HG02763 (cell line): ENCODE measurements around the gene C7orf57.

Experiments used
- ATAC-seq: cut with Tn5 transposase; IDR thresholded peaks from one replicate; pipeline ENCODE4 v1.9.1; 2021; ENCODE audit warnings: mild to moderate bottlenecking, moderate library complexity; ENCODE audit not compliant: unreplicated experiment

C7orf57 gene

DNA sequence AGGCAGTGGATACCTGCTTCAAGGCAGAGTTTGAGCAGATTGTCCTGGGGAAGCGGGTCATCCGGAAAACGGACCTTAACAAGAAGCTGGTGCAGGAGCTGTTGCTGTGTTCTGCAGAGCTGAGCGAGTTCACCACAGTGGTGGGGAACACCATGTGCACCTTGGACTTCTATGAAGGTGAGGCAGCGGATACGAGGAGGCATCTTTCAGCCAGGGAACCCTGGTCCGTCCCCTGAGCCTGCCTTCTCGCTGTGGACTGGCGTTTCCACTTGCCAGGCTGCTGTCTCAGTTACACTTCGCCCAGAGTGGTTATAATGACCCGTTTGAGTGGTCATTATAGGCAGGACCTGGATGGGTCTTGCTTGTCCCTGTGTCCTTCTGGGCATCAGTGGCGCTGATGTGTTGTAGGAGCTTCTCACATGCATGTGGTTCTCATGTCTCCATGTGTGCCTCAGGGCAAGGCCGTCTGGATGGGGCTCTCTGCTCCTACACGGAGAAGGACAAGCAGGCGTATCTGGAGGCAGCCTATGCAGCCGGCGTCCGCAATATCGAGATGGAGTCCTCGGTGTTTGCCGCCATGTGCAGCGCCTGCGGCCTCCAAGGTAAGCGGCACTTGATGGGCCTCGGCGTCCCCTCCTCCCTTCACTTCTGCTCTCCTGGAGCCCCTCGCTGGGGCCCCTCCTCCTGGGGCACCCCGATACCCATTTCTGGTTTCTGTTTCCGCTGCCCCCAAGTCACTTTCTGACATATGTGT lies 71.7 kb downstream of the C7orf57 start:
- ATAC-seq = no peak

DNA sequence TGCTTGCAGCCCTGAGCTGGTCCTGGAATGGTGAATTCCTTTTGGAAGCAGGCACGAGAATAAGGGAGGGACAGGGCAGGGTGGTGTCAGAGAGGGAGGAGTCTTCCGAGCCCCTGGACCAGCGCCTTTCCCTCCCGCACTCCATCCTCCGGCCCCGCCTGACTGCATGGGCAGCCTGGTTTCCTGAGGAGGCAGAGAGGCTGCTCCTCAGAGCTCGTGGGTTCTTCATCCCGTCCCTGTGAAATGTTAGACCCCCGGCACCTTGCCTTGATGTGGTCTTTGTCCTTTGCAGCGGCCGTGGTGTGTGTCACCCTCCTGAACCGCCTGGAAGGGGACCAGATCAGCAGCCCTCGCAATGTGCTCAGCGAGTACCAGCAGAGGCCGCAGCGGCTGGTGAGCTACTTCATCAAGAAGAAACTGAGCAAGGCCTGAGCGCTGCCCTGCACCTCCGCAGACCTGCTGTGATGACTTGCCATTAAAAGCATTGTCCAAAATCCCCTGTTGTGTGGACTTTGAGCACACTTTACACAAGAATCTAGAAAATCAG lies 72.7 kb downstream of the C7orf57 start:
- no peak for ATAC-seq

DNA sequence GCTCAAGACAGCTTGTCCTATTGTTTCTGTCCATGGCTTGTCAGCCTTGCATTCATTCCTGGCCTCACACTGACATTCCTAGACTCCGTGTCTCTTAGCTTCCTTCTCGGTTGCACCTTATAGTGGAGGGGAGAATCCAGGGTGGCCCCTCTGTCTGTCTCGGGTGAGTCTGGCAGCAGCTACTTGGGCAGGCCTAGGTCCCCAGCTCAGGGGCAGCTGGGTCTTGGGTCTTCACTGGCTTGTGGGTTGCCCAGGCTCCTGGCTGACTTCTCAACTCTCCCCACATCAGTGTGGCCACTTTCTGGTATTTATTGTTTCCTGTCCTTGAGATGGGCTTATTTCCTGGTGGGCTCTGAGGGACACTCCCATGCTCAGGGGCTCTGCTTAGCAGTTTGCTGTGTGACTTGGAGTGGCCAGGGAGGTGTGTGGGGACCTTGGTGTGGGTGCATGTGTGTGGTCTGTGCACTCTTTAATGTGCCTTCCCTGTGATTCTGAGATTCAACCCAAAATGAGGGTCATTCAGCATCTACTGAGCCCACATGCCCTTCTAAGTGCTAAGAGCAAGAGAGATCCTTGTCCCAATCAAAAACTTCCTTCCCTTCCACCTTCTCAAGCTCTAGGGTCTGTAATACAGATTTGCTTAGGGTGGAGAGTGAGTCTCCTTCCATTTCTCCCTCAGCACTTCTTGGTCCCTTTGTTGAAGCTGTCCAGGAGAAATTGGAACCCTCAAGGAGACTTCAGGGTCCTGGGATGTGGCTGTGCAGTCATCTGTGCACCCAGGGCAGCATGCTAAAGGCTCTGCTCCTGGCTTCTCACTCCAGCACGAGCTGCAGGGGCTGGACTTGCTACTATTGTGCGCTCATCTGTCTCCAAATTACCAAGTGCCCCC lies 73.9 kb downstream of the C7orf57 start:
- no peak for ATAC-seq

- peak; percentile 91 for ATAC-seq
Observed at GRCh38 chr7:48109848-48110663, 74.7 kb downstream of the C7orf57 start.

GRCh38 chr7:48110868-48111267 lies 75.5 kb downstream of the C7orf57 start:
- no peak for ATAC-seq
